ENCODE data around the gene ANKRD34A. TPM values are rescaled to one million over a fixed set of nuclear protein-coding genes. Genes with fewer than 3 reads are reported as not detected.

ANKRD34A gene
- total and polyA plus RNA-seq, 3 donors from 2014 or later = 0.31 to 0.51 (median 0.43) TPM

DNA sequence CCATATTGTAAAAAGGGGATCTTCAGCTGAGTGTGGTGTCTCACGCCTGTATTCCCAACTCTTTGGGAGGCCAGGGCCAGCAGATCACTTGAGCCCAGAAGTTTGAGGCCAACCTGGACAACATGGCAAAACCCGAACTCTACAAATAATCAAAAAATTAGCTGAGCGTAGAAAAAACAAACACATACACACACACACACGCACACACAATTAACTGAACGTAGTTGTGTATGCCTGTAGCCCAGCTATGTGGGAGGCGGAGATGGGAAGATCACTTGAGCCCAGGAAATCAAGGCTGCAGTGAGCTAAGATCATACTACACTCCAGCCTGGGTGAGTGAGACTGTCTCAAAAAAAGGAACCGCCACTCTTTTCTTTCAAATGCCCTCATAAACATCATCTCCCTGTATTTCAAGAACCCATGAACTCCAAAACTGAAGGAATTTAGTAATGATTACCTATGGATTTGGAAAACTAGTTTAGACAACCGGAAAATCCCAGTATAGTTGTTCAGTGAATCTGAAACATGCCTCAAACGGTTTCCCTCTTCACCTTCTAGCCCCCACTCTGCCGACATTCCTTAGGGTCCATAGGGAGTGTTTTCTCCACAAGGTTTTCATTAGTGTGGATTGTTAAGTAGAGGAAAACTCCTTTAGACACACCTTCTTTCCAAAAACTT is 27.5 kb upstream of the ANKRD34A start:
- H3K27me3 ChIP-seq = no peaks in the 10 kb centered on the region
- H3K4me3 ChIP-seq = peak overlapping the region in 1 of 2 donors; percentile 91
- no peaks in the 10 kb centered on the region for H3K4me1 ChIP-seq
- no peak for DNase-seq
- intact Hi-C loops (cut with DNase I; ENCODE audit: low total_unique reads) = no loop called here
- TF ChIP-seq POLR2A (IDR thresholded peaks at IDR 0.05) = no peak
- TF ChIP-seq, protein P1, sequence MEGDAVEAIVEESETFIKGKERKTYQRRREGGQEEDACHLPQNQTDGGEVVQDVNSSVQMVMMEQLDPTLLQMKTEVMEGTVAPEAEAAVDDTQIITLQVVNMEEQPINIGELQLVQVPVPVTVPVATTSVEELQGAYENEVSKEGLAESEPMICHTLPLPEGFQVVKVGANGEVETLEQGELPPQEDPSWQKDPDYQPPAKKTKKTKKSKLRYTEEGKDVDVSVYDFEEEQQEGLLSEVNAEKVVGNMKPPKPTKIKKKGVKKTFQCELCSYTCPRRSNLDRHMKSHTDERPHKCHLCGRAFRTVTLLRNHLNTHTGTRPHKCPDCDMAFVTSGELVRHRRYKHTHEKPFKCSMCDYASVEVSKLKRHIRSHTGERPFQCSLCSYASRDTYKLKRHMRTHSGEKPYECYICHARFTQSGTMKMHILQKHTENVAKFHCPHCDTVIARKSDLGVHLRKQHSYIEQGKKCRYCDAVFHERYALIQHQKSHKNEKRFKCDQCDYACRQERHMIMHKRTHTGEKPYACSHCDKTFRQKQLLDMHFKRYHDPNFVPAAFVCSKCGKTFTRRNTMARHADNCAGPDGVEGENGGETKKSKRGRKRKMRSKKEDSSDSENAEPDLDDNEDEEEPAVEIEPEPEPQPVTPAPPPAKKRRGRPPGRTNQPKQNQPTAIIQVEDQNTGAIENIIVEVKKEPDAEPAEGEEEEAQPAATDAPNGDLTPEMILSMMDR (IDR thresholded peaks at IDR 0.05) = no peak
- WGBS, 2 donors = 70 to 73% methylated on average over 10 of the region's 10 CpGs
- H3K27ac ChIP-seq = peak overlapping the region; percentile 95 to 98
- no peaks in the 10 kb centered on the region for H3K36me3 ChIP-seq (ENCODE audit: low read depth, missing control alignments)
- H3K9me3 ChIP-seq = no peaks in the 10 kb centered on the region

DNA sequence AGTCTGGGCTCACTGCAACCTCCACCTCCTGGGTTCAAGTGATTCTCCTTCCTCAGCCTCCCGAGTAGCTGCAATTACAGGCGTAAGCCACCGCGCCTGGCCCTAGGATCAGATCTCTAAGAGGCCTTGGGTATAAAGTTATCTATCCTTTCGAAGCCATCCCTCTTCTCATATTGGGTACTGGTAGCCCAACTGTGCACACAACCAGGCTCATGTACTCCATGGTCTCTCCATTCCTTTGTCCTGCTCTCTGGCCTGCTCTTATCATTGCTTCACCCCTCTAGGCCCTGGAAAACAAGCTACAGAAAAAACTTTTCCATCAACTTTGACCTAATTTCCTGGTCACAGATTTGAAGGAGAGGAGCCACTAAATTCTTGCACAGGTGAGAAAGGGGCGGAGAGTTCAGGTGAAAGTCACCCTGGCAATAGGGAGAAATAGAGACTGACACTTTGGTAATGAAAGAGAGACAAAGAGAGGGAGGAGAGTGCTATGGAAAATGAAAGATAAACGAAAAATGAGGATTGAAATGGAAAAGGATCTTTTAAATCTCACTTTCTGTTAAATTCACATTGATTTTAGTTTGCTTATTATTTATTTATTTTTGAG is 26.0 kb upstream of the ANKRD34A start:
- Histone ChIP-seq H3K4me3 (no peak overlapping the region), H3K27me3 (no peaks in the 10 kb centered on the region), H3K9me3 (no peaks in the 10 kb centered on the region), H3K36me3 (ENCODE audit: low read depth, missing control alignments) (no peaks in the 10 kb centered on the region), H3K4me1 (peaks cover under 1% of the 10 kb centered on the region), H3K27ac (peak overlapping the region in 1 of 2 donors; percentile 98)
- intact Hi-C loops (cut with DNase I; ENCODE audit: low total_unique reads) = no loop called here
- WGBS, 2 donors = 84 to 88% methylated on average over 7 of the region's 7 CpGs
- TF ChIP-seq, protein P1 (IDR thresholded peaks at IDR 0.05) = no peak
- no peak for DNase-seq

DNA sequence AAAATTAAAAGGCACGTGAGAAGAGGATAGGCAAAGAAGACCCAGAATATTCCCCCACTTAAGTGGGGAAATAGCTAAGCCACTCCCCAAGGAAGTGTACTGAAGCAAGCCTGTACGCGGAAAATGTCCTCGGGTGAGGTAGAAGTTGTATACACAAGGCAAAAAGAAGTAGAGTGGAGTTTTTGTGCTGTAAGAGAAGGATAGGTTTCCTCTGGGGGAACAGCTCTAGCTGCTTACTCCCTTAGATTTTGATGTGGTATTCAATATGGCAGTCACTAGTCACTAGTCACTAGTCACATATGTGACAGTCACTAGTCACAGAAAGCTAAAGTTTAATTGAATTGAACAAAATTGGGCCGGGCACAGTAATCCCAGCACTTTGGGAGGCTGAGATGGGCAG is 24.4 kb upstream of the ANKRD34A start:
- no peak overlapping the region for H3K27ac ChIP-seq
- H3K9me3 ChIP-seq = no peaks in the 10 kb centered on the region
- H3K36me3 ChIP-seq (ENCODE audit: low read depth, missing control alignments) = no peaks in the 10 kb centered on the region
- DNase-seq = no peak
- peaks cover 5% of the 10 kb centered on the region for H3K4me1 ChIP-seq
- TF ChIP-seq, protein P1 (IDR thresholded peaks at IDR 0.05) = no peak
- TF ChIP-seq POLR2A (IDR thresholded peaks at IDR 0.05) = no peak
- no peaks in the 10 kb centered on the region for H3K27me3 ChIP-seq
- WGBS, 2 donors = 82 to 86% methylated on average over 5 of the region's 5 CpGs
- H3K4me3 ChIP-seq = no peak overlapping the region
- intact Hi-C loops (cut with DNase I; ENCODE audit: low total_unique reads) = no loop called here

DNA sequence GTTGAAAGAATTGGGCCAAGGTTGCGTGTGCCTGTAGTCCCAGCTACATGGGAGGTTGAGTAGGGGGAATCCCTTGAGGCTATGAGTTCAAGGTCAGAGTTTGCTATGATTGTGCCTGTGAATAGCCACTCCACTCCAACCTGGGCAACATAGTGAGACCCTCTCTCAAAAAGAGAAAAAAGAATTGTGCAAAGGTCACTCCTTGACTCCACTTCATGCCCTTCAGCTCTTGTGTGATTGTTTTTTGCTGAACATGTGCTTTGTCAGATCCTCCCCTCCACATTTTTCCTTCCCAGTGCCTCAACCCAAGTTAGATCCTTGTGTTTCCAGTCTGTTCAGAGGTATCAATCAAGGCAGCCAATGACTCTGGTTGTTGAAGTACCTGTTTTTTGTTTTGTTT is 23.6 kb upstream of the ANKRD34A start:
- Histone ChIP-seq H3K27ac (no peak overlapping the region), H3K36me3 (ENCODE audit: low read depth, missing control alignments) (no peaks in the 10 kb centered on the region), H3K4me1 (peaks cover 5% of the 10 kb centered on the region), H3K27me3 (no peaks in the 10 kb centered on the region), H3K9me3 (no peaks in the 10 kb centered on the region), H3K4me3 (no peak overlapping the region)
- no peak for TF ChIP-seq POLR2A (IDR thresholded peaks at IDR 0.05)
- TF ChIP-seq, protein P1 (IDR thresholded peaks at IDR 0.05) = no peak
- WGBS, 2 donors = 95 to 100% methylated on average over 1 of the region's 1 CpG
- no peak for DNase-seq
- intact Hi-C loops (cut with DNase I; ENCODE audit: low total_unique reads) = no loop called here

DNA sequence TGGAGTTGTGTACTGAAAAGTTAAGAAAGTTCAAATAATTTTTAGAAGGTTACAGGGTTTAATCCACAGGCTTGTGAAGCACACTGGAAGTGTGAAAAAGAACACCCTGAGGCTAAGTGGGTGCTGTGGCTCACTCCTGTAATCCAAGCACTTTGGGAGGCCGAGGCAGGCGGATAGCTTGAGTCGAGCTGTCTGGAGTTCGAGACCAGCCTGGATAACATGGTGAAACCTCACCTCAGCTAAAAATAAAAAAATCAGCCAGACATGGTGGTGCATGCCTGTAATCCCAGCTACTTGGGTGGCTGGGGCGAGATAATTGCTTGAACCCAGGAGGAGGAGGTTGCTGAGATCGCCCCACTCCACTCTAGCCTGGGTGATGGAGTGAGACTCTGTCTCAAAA is 22.2 kb upstream of the ANKRD34A start:
- peaks cover 5% of the 10 kb centered on the region for H3K4me1 ChIP-seq
- no peak for TF ChIP-seq POLR2A (IDR thresholded peaks at IDR 0.05)
- TF ChIP-seq, protein P1 (IDR thresholded peaks at IDR 0.05) = no peak
- no peaks in the 10 kb centered on the region for H3K9me3 ChIP-seq
- H3K36me3 ChIP-seq (ENCODE audit: low read depth, missing control alignments) = no peaks in the 10 kb centered on the region
- DNase-seq = no peak
- peak overlapping the region in 1 of 2 donors; percentile 74 for H3K27ac ChIP-seq
- H3K4me3 ChIP-seq = no peak overlapping the region
- no peaks in the 10 kb centered on the region for H3K27me3 ChIP-seq
- WGBS, 2 donors = 90 to 95% methylated on average over 6 of the region's 6 CpGs
- intact Hi-C loops (cut with DNase I; ENCODE audit: low total_unique reads) = no loop called here
